CD4-positive, alpha-beta T cell treated with Interleukin-15 for 1 hour (primary cell): Measurements from ENCODE around the gene GABARAPL1.
"Not testable (repeated sequence)": the region's sequence is repeated elsewhere in the genome, so short reads cannot be mapped to it uniquely, and the experiment has no call there.

Experiments used
- DNase-seq: peaks from one replicate; pipeline ENCODE4 v3.0.0-alpha.2; 2020

GABARAPL1 gene

DNA sequence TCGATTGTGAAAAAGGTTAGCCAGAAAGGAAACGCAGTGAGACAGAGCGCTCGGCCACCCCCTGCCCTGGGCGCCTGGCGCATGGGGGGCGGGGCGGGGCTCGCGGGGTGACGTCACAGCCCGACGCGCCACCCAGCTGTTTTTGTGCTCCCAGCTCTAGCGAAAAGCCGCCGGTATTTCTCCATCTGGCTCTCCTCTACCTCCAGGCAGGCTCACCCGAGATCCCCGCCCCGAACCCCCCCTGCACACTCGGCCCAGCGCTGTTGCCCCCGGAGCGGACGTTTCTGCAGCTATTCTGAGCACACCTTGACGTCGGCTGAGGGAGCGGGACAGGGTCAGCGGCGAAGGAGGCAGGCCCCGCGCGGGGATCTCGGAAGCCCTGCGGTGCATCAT lies at the start of gene GABARAPL1:
TSS of gene GABARAPL1 (plus strand) at position 139 of the 393 bp plus-strand sequence. CDS start at position 392, 253 bp downstream.
- DNase-seq = peak; percentile 90

DNA sequence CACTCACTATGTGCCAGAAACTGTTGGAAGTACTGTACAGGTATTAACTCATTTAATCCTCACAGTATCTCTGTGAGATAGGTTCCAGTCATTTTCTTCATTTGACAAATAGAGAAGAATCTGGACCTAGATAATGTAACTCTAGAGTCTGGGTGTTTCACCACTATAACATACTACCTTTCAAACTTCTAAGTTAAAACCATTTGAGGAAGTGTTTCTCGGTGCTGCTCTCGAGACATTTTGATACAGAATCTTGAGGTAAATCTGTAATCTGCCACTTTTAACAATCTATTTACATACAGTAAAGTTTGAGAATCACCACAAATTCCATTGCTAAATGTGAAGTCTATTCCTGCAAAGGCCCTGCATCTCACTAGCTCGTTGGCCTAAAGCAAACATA lies 49.6 kb upstream of the GABARAPL1 start:
- no peak for DNase-seq

DNA sequence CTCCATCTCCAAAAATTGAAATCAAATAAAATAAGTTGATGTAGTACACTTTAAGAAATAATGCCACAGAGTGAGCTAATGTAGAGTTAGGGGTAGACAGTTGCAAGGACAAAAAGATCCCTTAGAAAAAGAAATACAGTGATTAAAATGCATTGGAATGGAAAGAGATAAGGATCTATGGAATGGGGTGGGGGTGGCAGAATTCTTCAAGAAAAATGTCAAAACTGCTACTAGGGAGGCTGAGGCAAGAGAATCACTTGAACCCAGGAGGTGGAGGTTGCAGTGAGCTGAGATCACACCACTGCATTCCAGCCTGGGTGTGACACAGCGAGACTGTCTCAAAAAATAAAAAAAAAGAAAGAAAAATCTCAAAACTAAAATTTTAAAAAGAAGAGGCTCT lies 47.3 kb upstream of the GABARAPL1 start:
- no peak for DNase-seq

DNA sequence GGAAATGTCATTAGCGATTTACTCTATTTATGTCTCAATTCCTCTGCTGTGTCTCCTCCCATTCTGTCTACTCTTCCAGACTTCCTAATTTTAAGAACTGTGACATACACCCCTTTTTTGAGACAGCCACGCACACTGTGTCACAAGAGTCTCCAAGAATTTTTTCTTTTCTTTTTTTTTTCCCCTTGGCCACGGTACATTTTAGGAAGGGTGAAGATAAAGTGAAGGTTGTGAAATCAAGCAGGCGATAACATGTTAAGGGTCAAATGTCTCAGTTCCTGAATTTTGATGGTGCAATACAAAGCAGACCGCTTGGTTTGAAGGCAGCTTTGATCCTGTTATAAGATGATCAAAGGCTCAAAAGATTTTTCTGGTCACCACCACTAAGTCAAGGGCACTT lies 45.1 kb upstream of the GABARAPL1 start:
- peak; percentile 41 for DNase-seq

DNA sequence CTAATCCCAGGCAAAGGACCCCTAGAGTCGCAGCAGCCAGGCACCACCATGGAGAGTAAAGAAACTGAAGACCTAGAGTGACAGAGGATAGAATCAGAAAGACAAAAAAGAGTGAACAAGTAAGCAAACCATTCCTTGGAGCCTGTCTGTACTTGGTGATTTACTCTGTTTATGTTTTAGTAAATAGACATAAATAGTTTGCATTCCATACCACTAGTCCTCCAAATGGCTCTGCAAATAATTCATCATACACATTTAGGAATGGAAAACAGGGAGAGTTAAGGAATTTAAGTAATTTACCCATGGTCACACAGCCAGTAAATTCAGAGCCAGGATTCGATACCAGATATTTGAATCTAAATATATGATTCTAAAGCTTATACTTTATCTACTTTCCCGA lies 43.6 kb upstream of the GABARAPL1 start:
- no peak for DNase-seq

DNA sequence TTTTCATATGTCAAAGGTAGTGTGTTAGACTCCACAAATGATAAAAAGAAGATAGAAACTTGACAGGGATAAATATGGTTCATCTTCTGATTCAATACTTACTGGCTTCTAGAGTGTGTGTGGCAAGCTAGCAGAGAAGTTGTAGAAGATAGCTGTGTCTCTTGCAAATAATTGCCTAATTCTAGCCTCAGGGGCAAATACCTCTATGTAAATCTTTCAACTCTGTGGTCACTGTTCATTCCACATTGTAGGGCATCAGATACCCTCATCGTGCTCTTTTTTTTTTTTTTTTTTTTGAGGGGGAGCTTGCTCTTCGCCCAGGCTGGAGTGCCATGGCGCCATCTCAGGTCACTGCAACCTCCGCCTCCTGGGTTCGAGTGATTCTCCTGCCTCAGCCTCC lies 42.5 kb upstream of the GABARAPL1 start:
- DNase-seq = no peak

DNA sequence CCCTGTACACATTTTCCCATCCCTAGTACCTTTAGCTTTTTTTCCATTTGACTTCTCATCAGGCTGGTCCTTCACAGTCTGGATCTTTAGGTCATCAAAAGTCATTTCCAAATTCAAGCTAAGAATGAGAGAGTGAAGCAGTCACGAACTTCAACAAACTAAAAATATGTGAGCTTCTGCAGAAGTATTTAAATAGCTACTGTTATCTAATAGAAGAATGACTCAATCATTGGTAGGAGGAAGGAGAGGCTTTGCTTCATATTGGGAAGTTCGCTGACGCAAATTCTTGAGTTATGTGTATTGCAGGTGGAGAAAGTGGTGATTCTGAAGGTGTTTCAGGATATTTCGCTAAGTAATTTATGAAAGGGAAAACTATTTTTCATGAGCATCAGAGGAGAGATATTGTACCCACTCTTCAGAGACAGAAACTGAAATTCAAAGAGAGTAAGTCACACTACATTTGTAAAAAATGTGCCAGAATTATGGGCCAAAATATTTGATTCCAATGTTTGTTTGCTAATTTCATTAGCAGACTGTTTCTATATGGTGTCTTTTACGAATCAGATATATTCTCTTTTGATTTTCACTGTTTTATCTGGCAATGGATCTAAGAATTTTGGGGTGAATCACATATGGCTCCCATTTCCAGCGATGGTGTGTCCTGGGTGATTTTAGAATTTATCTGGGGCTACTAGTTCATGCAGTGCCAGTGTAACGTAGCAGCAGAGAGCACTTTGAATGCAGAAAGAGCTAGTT lies 40.5 kb upstream of the GABARAPL1 start, which contains the start of gene OLR1:
TSS of gene OLR1 (minus strand) at position 160 of the 756 bp plus-strand sequence. CDS start at position 105, 55 bp downstream.
- no peak for DNase-seq

DNA sequence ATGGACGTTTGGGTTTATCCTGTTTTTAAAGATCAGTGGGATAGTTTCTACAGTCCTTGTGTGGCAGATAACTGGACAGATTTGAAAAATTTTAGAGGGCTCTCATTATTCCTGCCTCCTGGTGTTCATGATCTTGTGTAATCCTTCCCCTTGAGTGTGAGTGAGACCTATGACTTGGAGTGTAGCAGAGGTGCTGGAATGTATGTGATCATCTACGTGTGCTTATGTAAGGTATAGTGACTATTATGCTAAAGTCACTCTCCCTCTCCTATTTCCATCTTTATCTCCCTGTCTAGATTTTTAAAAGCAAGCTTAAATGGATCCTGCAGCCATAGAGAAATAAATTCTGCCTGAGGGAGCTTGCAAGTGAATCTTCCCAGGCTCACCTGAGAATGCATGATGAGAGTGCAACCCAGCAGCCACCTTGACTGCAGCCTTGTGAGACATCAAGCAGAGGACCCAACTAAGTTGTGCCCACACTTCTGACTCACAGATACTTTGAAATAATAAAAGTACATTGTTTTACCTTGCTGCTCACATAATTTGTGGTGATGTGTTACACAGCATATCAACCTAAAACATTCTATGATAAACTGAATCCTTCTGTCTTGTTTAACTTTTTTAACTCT lies 37.6 kb upstream of the GABARAPL1 start:
- no peak for DNase-seq

DNA sequence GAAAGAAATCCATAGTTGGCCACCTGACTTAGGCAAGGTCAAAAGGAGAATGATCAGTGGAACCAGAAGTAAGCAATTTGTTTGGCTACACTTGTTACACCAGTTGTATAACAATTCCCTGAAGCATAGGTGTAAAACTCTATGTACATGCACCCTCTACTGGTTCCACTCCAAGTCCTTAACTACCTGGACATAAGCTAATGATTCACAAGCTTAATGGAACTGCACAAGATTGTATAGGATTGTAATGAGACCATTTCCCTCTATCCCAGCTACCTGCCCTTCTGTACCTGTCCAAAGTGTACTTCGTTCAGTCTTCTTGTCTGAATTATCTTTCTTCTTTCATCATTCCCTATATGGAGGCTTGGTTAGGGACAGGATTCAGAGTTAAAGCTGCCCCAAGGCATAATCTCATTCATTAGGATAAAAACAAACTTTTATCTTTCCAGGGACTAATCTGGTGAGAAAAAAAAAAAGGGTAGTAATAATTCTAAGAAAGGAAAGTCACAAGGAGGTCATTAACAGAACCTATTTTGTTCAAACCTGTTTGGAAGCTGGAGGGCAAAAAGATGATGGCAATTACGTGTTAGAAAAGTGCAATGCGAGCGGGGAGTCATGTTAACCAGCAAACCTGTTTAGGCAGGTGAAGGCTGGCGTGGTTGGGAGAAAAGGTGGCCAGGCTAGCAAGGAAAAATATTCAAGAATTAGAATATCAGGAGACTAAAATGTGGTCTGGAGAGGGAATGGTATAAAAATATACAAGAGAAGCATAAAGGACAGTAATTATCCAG lies 36.6 kb upstream of the GABARAPL1 start:
- DNase-seq = no peak

DNA sequence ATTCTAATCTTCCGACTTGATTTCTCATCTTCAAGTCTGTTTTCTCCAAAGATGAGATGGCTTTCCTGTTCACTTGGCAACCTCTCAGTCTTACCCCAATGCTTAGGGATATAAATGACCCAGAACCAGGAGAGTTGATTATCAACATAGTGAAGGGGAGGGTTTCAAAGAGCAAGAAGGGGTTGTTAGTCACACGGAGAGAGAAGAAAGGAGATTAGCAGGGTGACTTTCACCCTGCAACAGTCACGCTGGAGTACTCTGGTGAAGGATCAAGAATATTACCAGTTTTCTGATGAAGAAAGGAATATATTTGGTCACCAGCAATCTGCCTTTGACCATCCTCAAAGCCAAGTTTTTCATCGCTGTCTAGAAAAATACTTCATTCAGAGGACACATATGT lies 33.9 kb upstream of the GABARAPL1 start, which contains the start of gene TMEM52B:
TSS of gene TMEM52B (plus strand) at position 212 of the 400 bp plus-strand sequence. CDS start 543 bp downstream, outside the sequence.
- no peak for DNase-seq

DNA sequence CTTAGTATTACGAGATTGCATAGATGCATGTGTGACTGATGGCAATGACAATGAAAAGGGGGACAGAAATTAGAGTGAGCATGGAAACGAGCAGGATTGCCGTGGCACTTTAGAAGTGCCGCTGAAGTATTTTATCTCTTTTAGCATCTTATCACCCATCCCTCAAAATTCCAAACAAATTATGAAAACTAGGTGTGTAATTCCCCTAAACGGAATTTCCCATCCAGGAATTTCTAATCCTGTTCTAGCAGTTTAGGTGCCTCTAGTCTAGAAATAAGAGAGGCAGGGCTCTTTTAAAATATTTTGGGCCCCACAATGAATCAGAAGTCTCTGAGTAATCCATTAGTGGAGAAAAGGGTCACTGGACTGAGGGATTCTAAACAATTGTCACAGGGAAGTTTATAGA lies 32.9 kb upstream of the GABARAPL1 start:
- no peak for DNase-seq

DNA sequence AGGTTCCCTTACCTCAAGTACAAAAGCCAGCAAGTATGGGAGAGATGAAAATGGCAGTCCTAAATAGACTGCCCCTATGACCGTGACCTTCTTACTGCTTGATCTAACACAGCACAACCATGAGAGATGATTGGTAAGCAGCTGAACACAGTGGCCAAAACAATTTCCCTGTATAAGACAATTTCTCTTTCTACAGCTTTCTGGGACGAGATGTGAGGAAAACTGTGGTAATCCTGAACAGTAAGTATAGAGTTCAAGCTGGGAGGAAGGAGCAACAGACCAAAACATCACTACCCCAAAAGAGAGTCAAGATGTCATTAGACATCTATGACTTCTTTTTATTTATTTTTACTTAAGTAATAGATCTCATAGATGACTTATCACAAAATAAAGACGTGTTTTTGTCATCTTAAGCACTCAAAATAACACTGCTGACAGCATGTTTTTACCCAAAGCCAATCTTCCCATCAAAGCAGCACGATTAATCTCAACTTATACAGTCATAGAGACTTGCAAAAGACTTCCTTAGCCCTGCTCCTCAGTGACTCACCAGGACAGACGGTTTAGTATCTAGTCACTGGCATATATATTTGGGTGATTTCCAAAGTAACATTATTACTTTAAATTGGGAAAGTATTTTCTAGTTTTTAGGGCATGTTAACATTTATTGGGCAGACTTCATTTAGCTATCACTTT lies 30.2 kb upstream of the GABARAPL1 start:
- DNase-seq = peak; percentile 51

DNA sequence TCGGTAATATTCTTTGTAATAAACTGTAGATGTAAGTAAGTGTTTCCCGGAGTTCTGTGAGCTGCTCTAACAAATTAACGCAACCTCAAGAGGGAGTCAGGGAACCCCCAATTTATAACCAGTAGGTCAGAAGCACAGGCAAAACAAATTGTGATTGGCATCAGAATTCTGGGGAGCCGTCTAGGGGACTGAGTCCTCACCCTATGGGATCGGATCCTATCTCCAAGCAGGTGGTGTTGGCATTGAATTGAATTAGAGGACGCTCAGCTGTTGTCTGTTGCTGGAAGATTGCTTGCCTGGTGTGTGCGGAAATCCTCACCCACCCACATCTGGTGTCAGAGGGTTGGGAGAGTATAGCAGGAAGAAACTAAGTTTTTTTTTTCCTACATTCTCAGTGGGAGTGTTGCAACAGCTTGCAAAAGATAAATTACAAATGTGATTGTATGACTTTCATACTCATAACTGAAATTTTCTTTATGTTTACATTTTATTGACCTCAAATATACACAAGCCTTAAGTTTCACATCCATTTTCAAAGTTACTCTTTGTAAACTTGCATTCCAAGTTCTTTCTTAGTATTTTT lies 28.3 kb upstream of the GABARAPL1 start:
- DNase-seq = peak; percentile 35

DNA sequence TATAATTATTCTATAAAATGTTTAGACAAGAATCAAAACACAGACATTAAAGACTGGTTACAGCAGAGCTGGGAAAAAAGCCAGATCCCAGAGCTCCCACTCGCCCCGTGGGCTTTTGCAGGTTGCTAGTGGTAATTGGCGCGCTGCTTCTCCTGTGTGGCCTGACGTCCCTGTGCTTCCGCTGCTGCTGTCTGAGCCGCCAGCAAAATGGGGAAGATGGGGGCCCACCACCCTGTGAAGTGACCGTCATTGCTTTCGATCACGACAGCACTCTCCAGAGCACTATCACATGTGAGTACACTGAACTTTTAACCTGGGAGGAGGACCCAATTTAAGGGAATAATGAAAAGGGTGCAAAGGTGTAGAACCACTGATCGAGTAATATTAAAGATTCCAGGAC lies 26.4 kb upstream of the GABARAPL1 start:
- DNase-seq = peak; percentile 80

DNA sequence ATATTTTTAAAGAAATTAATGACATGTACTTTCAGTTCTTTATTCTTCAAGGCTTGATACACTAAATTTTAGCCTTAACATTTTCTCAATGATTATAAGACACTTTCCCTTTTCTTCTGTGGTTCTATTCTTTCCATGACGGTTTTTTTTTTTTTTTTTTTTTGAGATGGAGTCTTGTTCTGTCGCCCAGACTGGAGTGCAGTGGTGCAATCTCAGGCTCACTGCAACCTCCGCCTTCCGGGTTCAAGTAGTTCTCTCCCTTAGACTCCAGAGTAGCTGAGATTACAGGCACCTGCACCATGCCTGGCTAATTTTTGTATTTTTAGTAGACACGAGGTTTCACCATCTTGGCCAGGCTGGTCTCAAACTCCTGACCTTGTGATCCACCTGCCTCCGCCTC lies 25.7 kb upstream of the GABARAPL1 start:
- DNase-seq = not testable (repeated sequence)

DNA sequence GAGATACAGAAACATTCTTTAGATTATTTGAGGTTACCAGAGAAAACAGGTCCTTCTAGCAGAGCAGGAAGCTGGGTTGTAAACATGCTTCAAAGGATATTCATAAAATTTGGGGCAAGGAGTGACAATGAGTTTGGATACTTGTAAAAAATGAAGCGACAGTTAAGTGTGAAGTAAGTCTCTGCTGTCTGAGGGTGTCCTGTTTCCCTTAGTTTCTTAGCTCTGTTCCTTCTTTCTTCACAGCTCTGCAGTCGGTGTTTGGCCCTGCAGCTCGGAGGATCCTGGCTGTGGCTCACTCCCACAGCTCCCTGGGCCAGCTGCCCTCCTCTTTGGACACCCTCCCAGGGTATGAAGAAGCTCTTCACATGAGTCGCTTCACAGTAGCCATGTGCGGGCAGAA lies 23.0 kb upstream of the GABARAPL1 start:
- no peak for DNase-seq

DNA sequence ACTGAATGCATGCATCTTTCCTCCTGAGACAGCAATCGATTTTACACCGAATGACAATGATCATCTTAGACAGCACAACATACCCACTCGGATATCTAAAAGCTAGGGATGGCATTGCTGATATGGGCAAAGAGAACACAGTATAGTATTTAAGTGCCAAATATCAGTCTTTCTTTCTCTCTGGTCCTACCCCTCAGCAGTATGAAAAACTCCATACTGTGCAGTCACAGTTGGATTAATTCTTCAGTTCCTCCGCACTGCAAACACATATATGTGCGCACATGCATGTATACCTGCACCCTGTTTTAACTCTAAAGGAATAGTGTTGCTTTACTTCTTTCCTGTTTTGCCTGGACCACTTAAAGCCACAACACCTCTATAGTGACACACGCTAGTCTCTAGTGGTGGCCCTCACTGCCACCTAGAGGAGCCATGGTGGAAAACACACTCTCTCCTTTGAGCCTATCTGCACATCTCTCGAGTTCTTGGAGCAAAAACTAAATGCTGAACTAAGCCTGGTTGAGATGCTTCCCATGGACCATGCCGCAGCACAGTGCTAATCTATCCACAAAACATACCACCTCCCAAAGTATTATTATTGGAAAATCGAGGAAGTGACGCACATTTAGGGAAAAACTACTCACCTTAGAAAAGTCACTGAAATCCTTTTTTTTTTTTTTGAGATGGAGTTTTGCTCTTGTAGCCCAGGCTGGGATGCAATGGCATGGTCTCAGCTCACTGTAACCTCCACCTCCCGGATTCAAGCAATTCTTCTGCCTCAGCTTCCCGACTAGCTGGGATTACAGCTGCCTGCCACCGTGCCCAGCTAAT lies 21.9 kb upstream of the GABARAPL1 start:
- peak; percentile 70 for DNase-seq

DNA sequence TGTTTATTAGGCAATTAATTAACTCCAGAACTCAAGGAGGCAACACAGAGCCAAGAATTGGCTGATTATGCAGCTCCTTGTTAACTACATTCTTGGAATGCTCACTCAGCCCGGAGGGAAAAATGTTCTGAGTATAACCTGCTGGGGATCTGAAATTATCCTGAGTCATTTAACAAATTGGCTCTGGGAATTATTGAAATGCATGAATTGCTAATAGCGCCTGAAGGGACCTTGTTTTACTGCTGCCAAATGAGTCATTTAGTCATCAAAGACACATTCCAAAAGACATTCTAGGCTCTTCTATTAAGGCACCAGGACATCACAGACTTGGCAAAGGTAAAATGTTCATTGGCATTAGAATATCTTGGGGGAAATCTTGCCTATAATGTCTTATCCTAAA lies 20.8 kb upstream of the GABARAPL1 start:
- DNase-seq = no peak

DNA sequence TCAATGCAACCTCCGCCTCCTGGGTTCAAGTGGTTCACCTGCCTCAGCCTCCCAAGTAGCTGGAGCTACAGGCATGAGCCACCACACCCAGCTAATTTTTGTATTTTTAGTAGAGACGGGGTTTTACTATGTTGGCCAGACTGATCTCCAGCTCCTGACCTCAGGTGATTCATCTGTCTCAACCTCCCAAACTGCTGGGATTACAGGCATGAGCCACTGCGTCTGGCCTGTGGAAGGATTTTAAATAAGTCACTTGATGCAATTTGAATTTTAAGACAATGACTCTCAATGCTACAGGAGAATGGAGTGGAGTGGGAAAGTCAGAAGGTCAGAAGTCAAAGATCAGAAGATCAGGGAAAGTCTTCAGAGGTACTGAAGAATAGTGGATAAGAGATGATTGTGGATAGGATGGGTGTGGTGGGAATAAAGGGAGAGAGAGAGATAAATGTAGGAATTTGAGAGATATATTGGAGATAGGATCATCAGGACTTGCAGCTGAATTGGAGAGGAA lies 18.5 kb upstream of the GABARAPL1 start:
- DNase-seq = no peak

DNA sequence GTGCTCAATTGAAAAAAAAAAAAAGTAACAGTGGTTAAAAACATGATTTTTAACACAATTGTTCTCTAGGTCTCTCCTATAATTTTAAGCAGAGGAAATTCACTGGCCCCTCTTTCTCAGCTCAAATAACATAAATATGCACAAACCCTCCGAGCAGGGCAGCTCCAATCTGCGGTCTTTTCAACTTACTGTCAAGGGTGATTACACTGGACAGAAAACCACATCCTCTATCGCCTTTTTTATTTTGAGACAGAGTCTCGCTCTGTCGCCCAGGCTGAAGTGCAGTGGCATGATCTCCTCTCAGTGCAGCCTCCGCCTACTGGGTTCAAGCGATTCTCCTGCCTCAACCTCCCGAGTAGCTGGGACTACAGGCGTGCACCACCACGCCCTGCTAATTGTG lies 16.5 kb upstream of the GABARAPL1 start:
- peak; percentile 17 for DNase-seq

DNA sequence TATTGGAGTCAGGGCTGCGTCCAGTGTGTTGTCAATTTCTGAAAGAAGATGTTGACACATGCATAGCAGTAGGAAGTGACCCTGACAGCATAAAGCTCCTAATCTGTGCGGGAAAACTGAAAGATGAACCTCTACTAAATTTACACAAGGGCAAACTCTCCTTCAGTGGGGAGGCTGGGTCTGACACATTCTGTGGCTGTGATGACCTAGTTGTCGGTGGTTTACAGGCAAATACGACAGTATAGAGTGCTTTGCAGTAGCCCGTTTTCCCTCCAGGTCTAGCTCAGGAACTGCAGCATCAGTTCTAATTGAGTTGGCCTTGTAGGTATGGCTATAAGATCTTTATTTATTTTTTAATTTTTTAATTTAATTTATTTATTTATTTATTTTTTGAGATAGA lies 14.8 kb upstream of the GABARAPL1 start:
- DNase-seq = no peak
